ENCODE measurements around the gene ABCB9.

Gene ABCB9

GRCh38 chr12:122999196-122999946, 33.1 kb upstream of the ABCB9 start:
- DNase-seq (ENCODE audit: insufficient read length, low spot score): no peak
- no peak for FAIRE-seq
- no peak for TF ChIP-seq POLR2A (IDR thresholded peaks at IDR 0.05; ENCODE audit: low read depth, low read length)

- TF ChIP-seq POLR2A (IDR thresholded peaks at IDR 0.05; ENCODE audit: low read depth, low read length): no peak
- DNase-seq (ENCODE audit: insufficient read length, low spot score) (no peak), FAIRE-seq (no peak)
These were observed 32.1 kb upstream of the ABCB9 start for GRCh38 chr12:122998316-122998715.

GRCh38 chr12:122997343-122998250, 31.3 kb upstream of the ABCB9 start:
- FAIRE-seq (no peak), DNase-seq (ENCODE audit: insufficient read length, low spot score) (no peak)
- no peak for TF ChIP-seq POLR2A (IDR thresholded peaks at IDR 0.05; ENCODE audit: low read depth, low read length)

GRCh38 chr12:122996621-122997342, 30.5 kb upstream of the ABCB9 start:
- no peak for FAIRE-seq
- DNase-seq (ENCODE audit: insufficient read length, low spot score): no peak
- no peak for TF ChIP-seq POLR2A (IDR thresholded peaks at IDR 0.05; ENCODE audit: low read depth, low read length)

GRCh38 chr12:122996188-122996601, 29.9 kb upstream of the ABCB9 start:
- DNase-seq (ENCODE audit: insufficient read length, low spot score): no peak
- no peak for FAIRE-seq
- TF ChIP-seq POLR2A (IDR thresholded peaks at IDR 0.05; ENCODE audit: low read depth, low read length): no peak

- DNase-seq (ENCODE audit: insufficient read length, low spot score) (no peak), FAIRE-seq (no peak)
- TF ChIP-seq POLR2A (IDR thresholded peaks at IDR 0.05; ENCODE audit: low read depth, low read length): no peak
These were observed 29.4 kb upstream of the ABCB9 start for GRCh38 chr12:122995503-122996187.

- no peak for FAIRE-seq
- no peak for DNase-seq (ENCODE audit: insufficient read length, low spot score)
- no peak for TF ChIP-seq POLR2A (IDR thresholded peaks at IDR 0.05; ENCODE audit: low read depth, low read length)
These were observed 28.7 kb upstream of the ABCB9 start for GRCh38 chr12:122994781-122995502.

- no peak for FAIRE-seq
- DNase-seq (ENCODE audit: insufficient read length, low spot score): no peak
- TF ChIP-seq POLR2A (IDR thresholded peaks at IDR 0.05; ENCODE audit: low read depth, low read length): no peak
These were observed 27.9 kb upstream of the ABCB9 start for GRCh38 chr12:122994140-122994675.

GRCh38 chr12:122992386-122992785, 26.1 kb upstream of the ABCB9 start:
- no peak for TF ChIP-seq POLR2A (IDR thresholded peaks at IDR 0.05; ENCODE audit: low read depth, low read length)
- FAIRE-seq: no peak
- DNase-seq (ENCODE audit: insufficient read length, low spot score): no peak

GRCh38 chr12:122991623-122992275, 25.5 kb upstream of the ABCB9 start:
- TF ChIP-seq POLR2A (IDR thresholded peaks at IDR 0.05; ENCODE audit: low read depth, low read length): no peak
- DNase-seq (ENCODE audit: insufficient read length, low spot score) (no peak), FAIRE-seq (no peak)

- TF ChIP-seq POLR2A (IDR thresholded peaks at IDR 0.05; ENCODE audit: low read depth, low read length): no peak
- FAIRE-seq (no peak), DNase-seq (ENCODE audit: insufficient read length, low spot score) (no peak)
These were observed 24.8 kb upstream of the ABCB9 start for GRCh38 chr12:122990961-122991622.

GRCh38 chr12:122990561-122990960, 24.3 kb upstream of the ABCB9 start:
- TF ChIP-seq POLR2A (IDR thresholded peaks at IDR 0.05; ENCODE audit: low read depth, low read length): no peak
- FAIRE-seq: no peak
- DNase-seq (ENCODE audit: insufficient read length, low spot score): no peak

Data from H54 (cell line).